DMS 273 (cell line): ENCODE measurements around the gene BRWD1.
A peak's percentile ranks its signal among the peaks of the same experiment; 100 is the strongest.

Experiments used
- DNase-seq: peaks from one replicate; lab custom pipeline; 2025; ENCODE audit not compliant: unreplicated experiment; lab: John Stamatoyannopoulos, UW

Gene BRWD1

DNA sequence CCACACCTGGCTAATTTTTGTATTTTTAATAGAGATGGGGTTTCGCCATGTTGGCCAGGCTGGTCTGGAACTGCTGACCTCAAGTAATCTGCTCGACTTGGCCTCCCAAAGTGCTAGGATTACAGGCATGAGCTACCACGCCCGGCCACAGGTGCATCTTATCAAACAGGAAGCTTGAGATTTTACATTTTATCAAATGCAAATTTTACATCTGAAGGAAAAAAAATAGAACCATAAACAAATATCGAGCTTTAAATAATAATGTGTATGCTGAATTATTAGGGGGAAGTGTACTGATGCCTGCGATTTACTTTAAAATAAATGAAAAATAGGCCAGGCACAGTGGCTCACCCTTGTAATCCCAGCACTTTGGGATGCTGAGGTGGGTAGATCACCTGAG is 16.6 kb upstream of the BRWD1 start:
- no peak for DNase-seq

DNA sequence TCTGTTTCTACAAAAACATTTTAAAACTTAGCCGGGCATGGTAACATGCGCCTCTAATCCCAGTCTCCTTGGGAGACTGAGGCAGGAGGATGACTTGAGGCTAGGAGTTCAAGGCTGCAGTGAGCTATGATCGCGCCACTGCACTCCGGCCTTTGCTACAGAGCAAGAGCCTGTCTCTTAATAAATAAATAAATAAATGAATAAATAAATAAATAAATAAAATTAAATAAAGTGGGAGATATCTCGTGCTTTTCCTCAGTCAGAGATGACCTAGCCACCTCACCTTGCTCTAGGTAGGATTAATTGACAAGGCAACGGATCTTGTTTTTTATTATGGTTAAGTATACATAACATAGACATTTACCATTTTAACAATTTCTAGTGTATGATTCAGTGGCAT is 14.3 kb upstream of the BRWD1 start:
- no peak for DNase-seq

DNA sequence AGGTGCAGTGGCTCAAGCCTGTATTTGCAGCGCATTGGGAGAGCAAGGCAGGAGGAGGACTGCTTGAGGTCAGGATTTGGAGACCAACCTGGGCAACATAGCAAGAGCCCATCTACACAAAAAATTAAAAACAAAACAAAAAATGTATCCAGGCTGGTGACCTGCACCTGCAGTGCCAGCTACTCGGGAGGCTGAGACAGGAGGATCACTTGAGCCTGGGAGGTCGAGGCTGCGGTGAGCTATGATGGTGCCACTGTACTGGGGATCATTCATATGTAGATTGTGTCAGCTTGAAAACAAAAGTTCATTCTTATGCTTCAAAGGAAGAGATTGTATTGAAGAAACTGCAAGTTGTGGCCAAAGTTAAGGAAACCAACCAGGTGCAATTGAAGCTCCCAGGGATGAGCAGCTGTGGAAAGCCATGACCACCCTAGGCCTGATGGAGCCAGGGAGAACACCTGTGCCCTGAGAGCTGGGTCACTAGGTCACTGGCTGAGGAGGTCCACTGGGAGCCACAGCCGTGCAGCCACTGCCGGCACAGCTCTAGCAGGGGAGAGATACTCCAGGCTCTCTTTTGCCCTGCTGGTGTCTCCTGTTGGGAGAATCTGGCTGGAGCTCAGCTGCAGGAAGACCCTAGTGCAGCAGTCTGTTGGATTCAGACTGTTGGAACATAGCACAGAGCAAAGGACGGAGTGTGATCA is 13.3 kb upstream of the BRWD1 start:
- DNase-seq, result no peak

DNA sequence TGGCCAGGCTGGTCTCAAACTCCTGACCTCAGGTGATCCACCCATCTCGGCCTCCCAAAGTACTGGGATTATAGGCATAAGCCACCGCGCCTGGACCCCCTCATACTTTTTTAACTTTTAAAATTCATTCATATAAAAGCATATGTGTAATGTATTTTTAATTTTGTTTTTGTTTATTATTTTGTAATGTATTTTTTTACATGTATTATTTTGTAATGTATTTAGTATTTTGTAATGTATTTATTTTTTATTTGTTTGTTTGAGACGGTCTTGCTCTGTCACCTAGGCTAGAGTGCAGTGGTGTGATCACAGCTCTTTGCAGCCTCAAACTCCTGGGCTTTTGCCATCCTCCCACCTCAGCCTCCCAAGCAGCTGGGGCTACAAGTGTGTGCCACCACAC is 12.0 kb upstream of the BRWD1 start:
- DNase-seq, result no peak

DNA sequence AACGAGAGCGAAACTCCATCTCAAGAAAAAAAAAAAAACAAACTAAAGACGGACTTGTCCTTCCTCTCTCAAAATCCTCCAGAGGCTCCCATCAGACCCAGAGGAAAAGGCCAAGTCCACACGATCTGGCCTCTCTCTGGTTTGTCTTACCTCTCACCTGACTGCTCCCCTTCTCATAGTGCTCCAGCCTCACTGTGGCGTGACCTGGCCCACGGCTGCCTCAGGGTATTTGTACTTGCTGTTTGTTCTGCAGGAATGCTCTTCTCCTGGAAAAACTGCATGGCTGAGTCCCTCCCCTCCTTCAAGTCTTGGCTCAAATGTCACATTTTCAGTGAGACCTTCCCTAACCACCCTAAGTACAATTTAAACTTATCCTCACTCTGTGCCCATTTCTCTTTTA is 8.0 kb upstream of the BRWD1 start:
- no peak for DNase-seq

DNA sequence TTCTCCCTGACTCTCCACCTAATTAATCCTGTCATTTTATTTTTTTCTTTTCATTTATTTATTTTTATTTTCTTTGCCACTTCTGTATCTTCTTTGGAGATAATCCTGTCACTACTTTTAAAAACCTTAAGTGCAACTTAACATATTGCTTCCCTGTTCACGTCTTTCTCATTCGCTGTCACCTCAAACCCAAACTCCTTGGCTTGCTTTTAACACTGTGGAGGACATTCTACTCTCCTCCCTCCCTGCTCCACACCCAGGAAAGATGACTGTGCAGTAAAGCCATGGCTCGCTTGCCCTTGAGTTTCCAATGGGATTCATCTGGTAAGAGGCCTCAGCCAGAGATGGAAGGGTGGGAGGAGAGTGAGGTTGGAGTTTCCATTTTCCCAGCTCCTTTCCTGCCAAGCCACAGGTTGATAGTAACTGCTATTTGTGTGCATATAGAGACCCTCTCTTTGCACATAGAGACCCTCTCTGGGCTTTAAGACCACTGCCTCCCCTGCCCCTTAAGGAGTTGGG is 6.4 kb upstream of the BRWD1 start:
- no peak for DNase-seq

DNA sequence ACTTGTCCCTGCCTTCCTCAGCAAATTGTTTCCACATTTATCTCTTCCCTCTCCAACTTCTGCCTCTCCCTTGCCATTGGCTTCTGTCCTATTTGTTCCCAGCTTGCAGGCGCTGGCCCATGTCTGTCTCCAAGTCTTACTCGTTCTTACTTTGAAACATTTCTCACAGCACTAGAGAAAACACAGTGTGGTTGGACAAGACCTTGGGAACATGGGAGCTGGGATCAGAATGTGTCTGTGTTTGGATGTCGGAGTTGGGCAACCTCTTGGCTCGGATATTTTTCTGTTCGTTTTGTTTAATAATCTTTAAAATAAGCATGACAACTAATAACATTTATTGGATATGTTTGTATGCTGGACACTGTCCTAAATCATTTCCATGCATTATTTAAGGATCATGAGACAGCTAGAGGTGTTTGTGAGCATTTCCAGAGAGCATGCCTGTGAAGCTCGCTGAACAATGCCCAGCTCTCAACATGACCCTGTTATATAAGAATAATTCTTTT is 5.9 kb upstream of the BRWD1 start:
- DNase-seq, result peak; percentile 31

DNA sequence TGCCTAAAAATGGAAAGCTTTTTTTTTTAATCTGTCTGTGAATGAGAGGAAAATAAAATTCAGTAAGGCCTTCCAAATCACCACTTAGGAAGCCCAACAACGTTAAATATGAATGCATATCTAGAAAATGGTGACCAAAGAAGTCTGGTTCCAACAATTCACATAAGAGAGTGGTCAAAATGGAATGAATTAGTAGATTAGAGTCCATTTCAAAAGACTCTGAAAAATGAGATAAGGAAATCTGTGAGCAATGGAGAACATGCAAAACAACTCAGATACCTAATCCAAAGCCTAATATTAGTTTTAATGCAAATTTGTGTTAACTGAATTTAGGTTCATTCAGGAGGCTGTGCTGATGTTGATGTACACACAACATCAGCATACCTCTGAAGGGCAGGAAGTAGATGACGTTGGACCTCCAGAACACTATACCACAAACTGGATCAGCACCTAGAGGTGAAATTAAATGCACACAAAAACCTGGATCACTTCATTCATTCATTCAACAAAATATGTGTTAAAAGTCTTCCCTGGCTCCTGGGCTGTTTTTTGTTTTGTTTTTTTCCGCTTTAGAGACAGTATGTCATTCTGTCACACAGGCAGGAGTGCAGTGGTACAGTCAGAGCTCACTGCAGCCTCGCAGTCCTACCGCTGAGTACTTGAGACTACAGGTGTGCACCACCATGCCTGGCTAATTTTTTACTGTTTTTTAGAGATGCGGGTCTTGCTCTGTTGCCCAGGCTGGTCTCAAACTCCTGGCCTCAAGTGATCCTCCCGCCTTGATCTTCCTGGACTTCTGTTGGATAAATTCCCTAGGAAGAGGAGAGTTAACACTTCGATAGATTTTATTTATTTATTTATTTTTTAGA is 4.9 kb upstream of the BRWD1 start:
- no peak for DNase-seq

DNA sequence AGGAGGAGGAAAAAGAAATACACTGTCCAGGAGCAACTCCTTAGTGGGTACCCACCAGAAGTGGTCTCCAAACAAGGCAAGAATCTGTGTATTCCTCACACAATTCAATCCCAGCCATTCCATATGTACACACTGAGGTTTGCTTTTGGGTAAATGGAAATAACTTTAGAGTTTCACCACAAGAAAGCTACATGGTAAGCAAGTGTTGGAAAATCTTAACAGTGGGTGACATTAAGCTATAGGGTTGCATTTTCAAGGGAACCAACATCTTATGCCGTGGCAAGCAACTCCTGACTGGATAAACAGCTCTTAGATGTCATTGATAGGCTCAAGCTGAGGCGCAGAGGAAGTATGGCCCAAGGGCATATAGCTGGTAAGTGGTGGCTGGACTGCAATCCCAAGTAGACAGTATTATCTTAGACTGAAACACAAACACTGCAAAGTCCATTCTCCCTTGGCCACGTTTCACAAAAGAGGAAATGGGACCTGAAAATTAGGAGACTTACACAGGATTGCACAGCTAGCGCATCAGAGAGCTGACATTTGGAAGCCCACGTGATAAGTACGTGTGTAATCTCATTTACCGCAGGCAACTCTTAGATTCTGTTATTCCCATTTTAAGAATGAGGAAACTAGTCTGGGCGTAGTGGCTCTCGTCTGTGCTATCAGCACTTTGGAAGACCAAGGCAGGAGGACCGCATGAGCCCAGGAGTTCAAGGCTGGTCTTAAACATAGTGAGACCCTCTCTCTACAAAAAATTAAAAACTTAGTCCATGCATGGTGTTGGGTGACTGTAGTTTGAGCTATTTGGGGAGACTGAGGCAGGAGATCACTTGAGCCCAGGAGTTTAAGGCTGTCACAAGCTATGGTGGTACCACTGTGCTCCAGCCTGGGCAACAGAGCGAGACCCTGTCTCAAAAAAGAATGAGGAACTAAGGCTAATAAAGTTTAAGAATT is 4.0 kb upstream of the BRWD1 start:
- no peak for DNase-seq

DNA sequence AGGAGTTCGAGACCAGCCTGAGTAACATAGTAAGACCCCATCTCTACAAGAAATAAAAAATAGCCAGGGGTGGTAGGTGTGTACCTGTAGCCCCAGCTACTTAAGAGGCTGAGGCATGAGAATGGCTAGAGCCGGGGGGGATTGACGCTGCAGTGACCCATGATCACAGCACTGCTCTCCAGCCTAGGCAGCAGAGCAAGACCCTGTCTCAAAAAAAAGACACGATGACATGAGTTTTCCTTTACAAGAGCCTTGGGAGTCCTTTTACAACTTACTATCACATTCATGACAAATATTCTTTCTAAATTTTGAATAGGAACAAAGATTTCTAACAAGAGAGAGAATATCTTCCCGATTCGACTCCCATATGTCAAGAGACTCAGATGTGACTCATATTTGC is 3.3 kb upstream of the BRWD1 start:
- no peak for DNase-seq

DNA sequence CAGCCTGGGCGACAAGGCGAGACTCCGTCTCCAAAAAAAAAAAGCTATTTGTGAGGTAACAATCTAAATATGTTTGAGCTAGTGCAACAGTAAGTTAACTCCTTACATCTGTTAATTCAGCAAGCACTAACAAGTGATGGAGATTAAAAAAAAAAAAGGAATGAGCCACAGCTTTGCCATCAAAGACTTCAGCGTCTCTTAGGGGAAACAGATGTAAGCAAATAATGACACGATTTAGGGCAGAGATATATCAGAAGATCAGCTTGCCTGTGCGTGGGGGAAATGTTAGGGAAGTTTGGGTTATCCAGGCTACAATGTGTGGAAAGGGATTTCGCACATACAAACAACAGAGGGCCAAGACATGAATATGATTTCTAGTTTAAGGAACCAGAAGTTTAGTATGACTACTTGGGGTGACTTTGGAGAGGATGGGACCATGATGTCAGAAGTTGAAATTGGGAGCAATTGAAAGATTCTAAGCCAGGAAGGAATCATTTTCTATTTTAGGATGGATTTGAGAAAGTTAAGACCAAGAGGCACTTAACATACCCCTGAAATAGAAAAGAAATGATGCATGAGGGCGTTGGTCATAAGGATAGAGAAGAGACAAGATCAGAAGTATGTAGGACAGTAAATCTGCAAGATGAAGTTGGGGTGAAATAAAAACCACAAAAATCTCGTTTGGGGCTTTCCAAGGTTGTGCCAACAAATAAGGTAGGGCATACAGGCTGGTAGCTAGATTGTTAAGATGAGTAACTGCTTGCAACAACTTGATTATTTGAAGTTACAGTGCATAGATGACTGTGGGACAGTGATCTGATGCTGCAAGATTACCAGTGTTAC is 2.4 kb upstream of the BRWD1 start:
- no peak for DNase-seq

DNA sequence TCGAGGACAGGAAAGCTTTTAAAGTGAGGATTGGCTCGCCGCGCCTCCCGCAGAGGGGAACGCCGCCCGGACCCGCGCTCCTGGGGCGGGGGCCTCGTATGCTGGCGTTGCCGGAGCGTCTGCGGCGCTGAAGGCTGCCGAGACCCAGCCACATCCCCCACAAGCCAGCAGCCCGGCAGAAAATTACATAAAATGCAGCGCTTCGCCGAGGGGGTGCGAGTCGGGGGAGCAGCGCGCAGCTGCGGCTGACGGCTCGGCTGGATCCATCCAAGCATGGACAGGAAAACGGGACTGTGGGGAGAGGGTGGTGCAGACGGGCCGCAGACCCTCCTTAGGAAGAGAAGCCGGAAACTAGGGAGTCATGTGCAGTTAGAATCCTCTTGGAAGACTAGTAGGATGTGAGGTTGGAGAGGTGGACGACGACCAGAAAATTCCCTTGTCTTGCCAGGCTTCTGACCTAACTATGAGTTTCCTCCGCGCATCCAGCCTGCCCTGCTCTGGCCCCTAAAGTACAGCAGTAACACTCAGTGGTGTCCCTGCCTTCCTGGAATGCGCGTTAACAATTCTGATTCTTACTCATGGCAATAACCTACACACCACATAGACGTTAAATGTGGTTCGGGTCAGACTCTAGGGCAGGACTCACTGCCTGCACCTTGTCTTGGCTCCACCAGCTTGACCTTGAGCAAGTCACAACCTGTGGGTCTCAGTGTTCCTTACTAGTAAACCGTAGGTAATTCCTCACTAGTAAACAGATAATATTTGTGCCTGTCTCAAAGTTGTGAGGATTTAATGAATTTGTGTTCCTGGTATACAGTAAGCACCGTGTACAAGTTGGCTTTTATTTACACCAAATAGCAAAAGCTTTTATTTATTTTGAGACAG is 953 bp upstream of the BRWD1 start:
- peak; percentile 79 for DNase-seq

DNA sequence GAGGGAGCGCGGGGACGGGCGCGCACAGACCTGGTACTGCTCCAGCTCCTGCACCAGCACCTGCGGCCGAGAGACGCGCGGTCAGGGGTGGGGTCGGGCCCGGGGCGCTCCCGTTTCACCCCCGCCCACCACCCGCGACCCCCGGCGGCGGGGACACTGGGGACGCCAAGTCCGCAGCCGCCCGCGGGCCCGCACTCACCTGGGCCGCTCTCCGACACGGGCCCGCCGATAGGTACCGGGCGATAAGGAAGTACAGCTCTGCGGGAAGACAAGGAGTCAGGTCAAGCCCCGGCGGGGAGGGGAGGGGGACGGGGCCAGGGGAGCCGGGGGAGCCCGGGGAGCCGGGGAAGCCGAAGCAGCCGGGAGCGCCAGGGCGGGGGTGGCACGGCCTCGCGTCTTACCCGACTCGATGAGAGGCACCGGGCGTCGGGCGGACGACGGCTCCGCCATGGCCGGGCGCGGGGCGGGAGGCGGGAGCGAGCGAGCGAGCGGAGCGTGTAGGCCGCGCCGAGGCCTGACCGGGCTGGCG is 326 bp downstream of the BRWD1 start:
- DNase-seq, result peak; percentile 70

DNA sequence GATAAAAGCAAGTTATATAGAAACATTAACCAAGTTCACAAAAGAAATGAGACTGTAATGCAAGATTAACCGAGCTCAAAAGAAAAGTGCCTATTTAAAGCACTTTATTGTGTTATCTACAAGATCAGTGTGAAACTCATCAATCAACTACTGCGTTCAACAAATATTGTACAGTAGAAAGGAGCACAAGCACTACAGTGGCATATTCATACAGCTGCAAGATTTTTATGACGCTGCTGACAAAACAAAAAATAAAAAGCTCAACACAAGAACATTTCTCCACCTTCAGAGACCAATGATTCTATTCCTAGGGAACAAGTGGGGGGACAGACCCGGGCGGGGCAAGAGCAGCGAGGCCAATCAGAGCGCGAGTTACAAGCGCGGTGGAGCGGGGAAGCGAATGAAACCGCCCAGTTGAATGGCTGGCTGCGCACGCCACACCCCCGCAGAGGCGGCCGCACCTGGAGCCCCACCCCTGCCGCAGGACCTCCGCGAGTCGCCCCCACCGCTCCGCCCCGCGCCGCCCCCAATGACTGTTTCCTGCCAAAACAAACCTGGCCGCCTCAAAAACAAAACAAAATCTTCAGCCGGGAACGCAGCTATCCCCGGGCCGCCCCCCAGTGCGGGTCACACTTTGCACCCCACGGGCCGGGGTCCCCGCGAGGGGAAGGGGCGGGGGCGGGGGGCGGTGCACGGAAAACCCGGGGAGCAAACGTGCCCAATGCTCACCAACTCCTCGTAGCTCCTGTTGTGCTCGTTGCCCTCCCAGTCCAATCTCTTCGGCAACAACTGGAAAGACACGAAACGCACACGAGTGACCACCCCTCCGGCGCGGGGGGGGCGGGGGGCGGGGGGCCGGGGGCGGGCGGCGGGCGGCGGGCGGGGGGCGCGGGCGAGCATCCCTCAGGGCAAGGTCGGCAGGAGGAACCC is 1.1 kb downstream of the BRWD1 start:
- peak; percentile 93 for DNase-seq

DNA sequence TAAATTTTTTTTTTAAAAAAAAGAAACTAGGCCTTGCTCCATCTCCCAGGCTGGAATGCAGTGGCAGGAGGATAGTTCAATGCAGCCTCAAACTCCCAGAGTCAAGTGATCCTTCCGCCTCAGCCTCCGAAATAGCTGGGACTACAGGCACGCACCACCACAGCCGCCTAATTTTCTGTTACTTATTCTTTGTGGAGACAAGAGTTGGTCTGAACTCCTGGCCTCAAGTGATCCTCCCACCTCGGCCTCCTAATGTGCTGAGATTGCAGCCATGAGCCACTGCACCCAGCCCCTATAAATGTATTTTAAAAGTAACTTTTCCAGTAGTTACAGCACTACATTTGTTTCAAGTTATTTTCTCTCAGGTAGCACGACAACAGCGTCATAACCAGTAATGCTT is 2.3 kb downstream of the BRWD1 start:
- DNase-seq, result no peak

DNA sequence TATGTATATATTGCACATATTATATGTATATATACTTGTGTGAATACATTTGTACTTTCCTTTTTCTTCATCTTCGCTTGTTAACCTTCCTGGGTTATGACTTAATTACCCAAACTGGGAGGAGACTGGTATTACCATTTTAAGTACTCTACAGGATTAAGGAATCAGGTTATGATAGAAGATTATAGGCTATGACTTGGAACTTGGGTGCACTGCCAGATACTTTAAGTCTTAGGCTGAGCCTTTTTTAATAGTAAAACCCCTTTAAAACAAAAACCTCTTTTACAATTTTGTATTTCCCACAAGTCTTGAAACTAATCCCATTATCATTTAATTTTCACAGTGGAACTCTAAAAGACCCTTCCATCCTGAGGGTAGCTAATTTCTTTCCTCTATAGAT is 6.0 kb downstream of the BRWD1 start:
- DNase-seq, result no peak

DNA sequence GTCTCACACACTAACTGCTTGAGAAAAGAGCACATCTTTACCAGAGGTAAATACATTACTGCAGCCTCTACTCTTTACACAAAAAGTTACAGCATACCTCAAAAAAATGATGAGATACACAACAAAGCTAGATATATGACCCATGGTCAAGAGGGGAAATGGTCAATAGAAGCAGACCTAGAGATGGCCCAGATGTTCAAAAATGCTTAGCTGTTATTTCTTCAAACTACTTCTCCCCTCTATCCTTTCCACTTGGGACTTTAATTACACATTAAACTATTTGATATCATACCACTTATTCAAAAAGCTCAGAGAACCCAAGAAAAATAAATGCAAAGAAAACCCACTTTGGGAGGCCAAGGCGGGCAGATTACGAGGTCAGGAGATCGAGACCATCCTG is 12.8 kb downstream of the BRWD1 start:
- no peak for DNase-seq

DNA sequence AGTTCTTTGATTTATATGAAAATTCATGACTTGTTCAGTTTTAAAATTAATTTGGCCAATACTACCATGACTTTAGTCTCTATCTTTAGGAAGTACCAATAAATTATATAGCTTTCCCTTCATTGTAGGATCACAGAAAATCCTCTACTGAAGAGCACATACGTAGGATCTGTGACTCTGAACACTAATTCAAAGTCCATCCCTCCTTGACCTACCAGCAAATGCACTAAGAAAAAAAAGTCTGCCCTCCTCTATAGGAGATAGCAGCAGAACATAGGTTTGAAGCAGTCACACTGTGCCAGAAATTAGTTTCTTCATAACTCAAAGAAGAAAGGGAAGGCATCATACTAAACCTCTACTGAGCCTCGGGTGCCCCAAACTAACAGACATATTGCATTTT is 16.5 kb downstream of the BRWD1 start:
- DNase-seq, result no peak
